ENCODE data around the gene RNF146.

RNF146 gene
- long read RNA-seq, transcript RNF146-213 (3 exons, 2,070 nt) = minor isoform, 17 of 75 reads
- long read RNA-seq, transcript RNF146-203 (3 exons, 2,369 nt) = major isoform, 18 of 75 reads
- long read RNA-seq, transcript RNF146-204 (4 exons, 884 nt) = minor isoform, 15 of 75 reads
- long read RNA-seq, transcript RNF146-202 (4 exons, 2,267 nt) = minor isoform, 14 of 75 reads
- long read RNA-seq, partial matches to known transcripts = 0 of 75 reads
- long read RNA-seq, other reads (novel, unspliced or antisense) = 7 of 75 reads

GRCh38 chr6:127266178-127266891 lies at the start of gene RNF146:
TSS of gene RNF146 (plus strand) at chr6:127266864. CDS start at chr6:127280339, 13,475 bp downstream.
- Histone ChIP-seq H3K4me3 (replicated peaks; ENCODE audit: insufficient read depth, low read length) (peak within 1 kb of the TSS; percentile 86), H3K27ac (replicated peaks) (peak within 1 kb of the TSS; percentile 92), H3K27me3 (ENCODE audit: insufficient read depth, poor library complexity, severe bottlenecking) (no peaks in the 10 kb centered on the region)
- peak; percentile 69 to 89 for DNase-seq (ENCODE audit: low read depth in 1 of 2, low spot score in 1 of 2)
- no peak for TF ChIP-seq REST (IDR thresholded peaks at IDR 0.05; ENCODE audit: insufficient replicate concordance, low read depth)
- peak; percentile 48 for TF ChIP-seq CTCF (IDR thresholded peaks at IDR 0.05; ENCODE audit: insufficient read depth, low read length)
- no peak for TF ChIP-seq POLR2AphosphoS5 (IDR thresholded peaks at IDR 0.05; ENCODE audit: low read depth)

- no peak for DNase-seq (ENCODE audit: low read depth in 1 of 2, low spot score in 1 of 2)
These were observed 46.8 kb upstream of the RNF146 start for GRCh38 chr6:127219869-127220268.

More at GRCh38 chr6:127219869-127220268, 46.8 kb upstream of the RNF146 start:
- Histone ChIP-seq H3K27me3 (ENCODE audit: insufficient read depth, poor library complexity, severe bottlenecking) (no peaks in the 10 kb centered on the region), H3K4me3 (replicated peaks; ENCODE audit: insufficient read depth, low read length) (no peak overlapping the region), H3K27ac (replicated peaks) (no peak overlapping the region)
- TF ChIP-seq POLR2AphosphoS5 (IDR thresholded peaks at IDR 0.05; ENCODE audit: low read depth) = no peak
- TF ChIP-seq CTCF (IDR thresholded peaks at IDR 0.05; ENCODE audit: insufficient read depth, low read length) = no peak
- no peak for TF ChIP-seq GABPA (IDR thresholded peaks at IDR 0.05; ENCODE audit: low read depth)
- TF ChIP-seq REST (IDR thresholded peaks at IDR 0.05; ENCODE audit: insufficient replicate concordance, low read depth) = no peak
- TF ChIP-seq SPI1 (IDR thresholded peaks at IDR 0.05; ENCODE audit: borderline replicate concordance, low read depth) = no peak

All from HL-60 (cell line).